ENCODE measurements around the gene SLC4A4.
A peak's percentile ranks its signal among the peaks of the same experiment; 100 is the strongest.

Gene SLC4A4

DNA sequence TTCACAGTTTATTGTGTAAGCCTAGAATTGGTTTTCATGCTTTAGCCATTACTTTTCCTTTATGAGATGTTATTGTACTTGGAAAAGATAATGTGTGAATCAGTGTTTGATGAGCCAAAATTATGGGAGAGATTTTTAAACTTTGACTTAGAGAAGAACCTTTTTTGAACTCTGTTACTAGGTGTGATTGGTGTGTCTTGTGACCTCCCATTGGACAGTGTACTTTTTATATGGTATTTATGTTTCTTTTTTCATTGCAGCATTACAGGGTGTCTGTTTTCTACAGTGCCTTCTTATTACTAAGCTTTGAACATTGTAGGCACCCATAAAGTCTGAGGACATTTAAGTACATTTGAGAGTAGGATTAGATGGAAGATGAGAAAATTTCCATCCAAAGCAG, 91.1 kb downstream of the SLC4A4 start:
- no peaks in the 10 kb centered on the region for H3K27me3 ChIP-seq (ENCODE audit: control insufficient read depth in 2 of 2, insufficient read depth in 2 of 2, low read length in 2 of 2)
- H3K9ac ChIP-seq (ENCODE audit: low read depth in 1 of 2, low read length in 2 of 2): no peak overlapping the region
- H3K27ac ChIP-seq (ENCODE audit: low read depth in 2 of 2, low read length in 2 of 2): no peak overlapping the region
- H3K4me1 ChIP-seq (ENCODE audit: control insufficient read depth in 2 of 2, insufficient read depth in 2 of 2, low read length in 2 of 2): peaks cover 0 to 34% of the 10 kb centered on the region in 2 donors
- no peak overlapping the region for H3K4me3 ChIP-seq (ENCODE audit: low read length in 2 of 2)
- no peaks in the 10 kb centered on the region for H3K9me3 ChIP-seq (ENCODE audit: control insufficient read depth in 2 of 2, low read length in 2 of 2)
- no peaks in the 10 kb centered on the region for H3K36me3 ChIP-seq (ENCODE audit: control insufficient read depth in 2 of 2, insufficient read depth in 2 of 2, low read length in 2 of 2)

- H3K9me3 ChIP-seq (ENCODE audit: control insufficient read depth in 2 of 2, low read length in 2 of 2): no peaks in the 10 kb centered on the region
- H3K4me1 ChIP-seq (ENCODE audit: control insufficient read depth in 2 of 2, insufficient read depth in 2 of 2, low read length in 2 of 2): peaks cover 0 to 33% of the 10 kb centered on the region in 2 donors
- H3K9ac ChIP-seq (ENCODE audit: low read depth in 1 of 2, low read length in 2 of 2): no peak overlapping the region
- H3K27ac ChIP-seq (ENCODE audit: low read depth in 2 of 2, low read length in 2 of 2): peak overlapping the region in 1 of 2 donors; percentile 21
- H3K27me3 ChIP-seq (ENCODE audit: control insufficient read depth in 2 of 2, insufficient read depth in 2 of 2, low read length in 2 of 2): no peaks in the 10 kb centered on the region
- H3K4me3 ChIP-seq (ENCODE audit: low read length in 2 of 2): no peak overlapping the region
- no peaks in the 10 kb centered on the region for H3K36me3 ChIP-seq (ENCODE audit: control insufficient read depth in 2 of 2, insufficient read depth in 2 of 2, low read length in 2 of 2)
These were observed 91.8 kb downstream of the SLC4A4 start for GRCh38 chr4:71430609-71431008.

- Histone ChIP-seq H3K9me3 (ENCODE audit: control insufficient read depth in 2 of 2, low read length in 2 of 2) (no peaks in the 10 kb centered on the region), H3K9ac (ENCODE audit: low read depth in 1 of 2, low read length in 2 of 2) (no peak overlapping the region), H3K4me3 (ENCODE audit: low read length in 2 of 2) (no peak overlapping the region), H3K36me3 (ENCODE audit: control insufficient read depth in 2 of 2, insufficient read depth in 2 of 2, low read length in 2 of 2) (peaks cover 0 to 2% of the 10 kb centered on the region in 2 donors), H3K27ac (ENCODE audit: low read depth in 2 of 2, low read length in 2 of 2) (no peak overlapping the region), H3K4me1 (ENCODE audit: control insufficient read depth in 2 of 2, insufficient read depth in 2 of 2, low read length in 2 of 2) (peaks cover 0 to 3% of the 10 kb centered on the region in 2 donors), H3K27me3 (ENCODE audit: control insufficient read depth in 2 of 2, insufficient read depth in 2 of 2, low read length in 2 of 2) (no peaks in the 10 kb centered on the region)
These were observed 101.8 kb downstream of the SLC4A4 start for GRCh38 chr4:71440612-71441011.

- no peaks in the 10 kb centered on the region for H3K27me3 ChIP-seq (ENCODE audit: control insufficient read depth in 2 of 2, insufficient read depth in 2 of 2, low read length in 2 of 2)
- H3K4me1 ChIP-seq (ENCODE audit: control insufficient read depth in 2 of 2, insufficient read depth in 2 of 2, low read length in 2 of 2): peaks cover 3% of the 10 kb centered on the region in 2 donors
- no peak overlapping the region for H3K4me3 ChIP-seq (ENCODE audit: low read length in 2 of 2)
- H3K9ac ChIP-seq (ENCODE audit: low read depth in 1 of 2, low read length in 2 of 2): no peak overlapping the region
- H3K9me3 ChIP-seq (ENCODE audit: control insufficient read depth in 2 of 2, low read length in 2 of 2): no peaks in the 10 kb centered on the region
- H3K36me3 ChIP-seq (ENCODE audit: control insufficient read depth in 2 of 2, insufficient read depth in 2 of 2, low read length in 2 of 2): peaks cover 0 to 2% of the 10 kb centered on the region in 2 donors
- H3K27ac ChIP-seq (ENCODE audit: low read depth in 2 of 2, low read length in 2 of 2): no peak overlapping the region
These were observed 102.7 kb downstream of the SLC4A4 start for GRCh38 chr4:71441186-71442169.

GRCh38 chr4:71442336-71442735, 103.5 kb downstream of the SLC4A4 start:
- Histone ChIP-seq H3K27ac (ENCODE audit: low read depth in 2 of 2, low read length in 2 of 2) (no peak overlapping the region), H3K9ac (ENCODE audit: low read depth in 1 of 2, low read length in 2 of 2) (no peak overlapping the region), H3K36me3 (ENCODE audit: control insufficient read depth in 2 of 2, insufficient read depth in 2 of 2, low read length in 2 of 2) (peaks cover 0 to 2% of the 10 kb centered on the region in 2 donors), H3K27me3 (ENCODE audit: control insufficient read depth in 2 of 2, insufficient read depth in 2 of 2, low read length in 2 of 2) (no peaks in the 10 kb centered on the region), H3K4me1 (ENCODE audit: control insufficient read depth in 2 of 2, insufficient read depth in 2 of 2, low read length in 2 of 2) (peaks cover 3% of the 10 kb centered on the region in 2 donors), H3K4me3 (ENCODE audit: low read length in 2 of 2) (no peak overlapping the region), H3K9me3 (ENCODE audit: control insufficient read depth in 2 of 2, low read length in 2 of 2) (no peaks in the 10 kb centered on the region)

- Histone ChIP-seq H3K9me3 (ENCODE audit: control insufficient read depth in 2 of 2, low read length in 2 of 2) (no peaks in the 10 kb centered on the region), H3K27ac (ENCODE audit: low read depth in 2 of 2, low read length in 2 of 2) (no peak overlapping the region)
These were observed 105.6 kb downstream of the SLC4A4 start for GRCh38 chr4:71444395-71444794.

DNA sequence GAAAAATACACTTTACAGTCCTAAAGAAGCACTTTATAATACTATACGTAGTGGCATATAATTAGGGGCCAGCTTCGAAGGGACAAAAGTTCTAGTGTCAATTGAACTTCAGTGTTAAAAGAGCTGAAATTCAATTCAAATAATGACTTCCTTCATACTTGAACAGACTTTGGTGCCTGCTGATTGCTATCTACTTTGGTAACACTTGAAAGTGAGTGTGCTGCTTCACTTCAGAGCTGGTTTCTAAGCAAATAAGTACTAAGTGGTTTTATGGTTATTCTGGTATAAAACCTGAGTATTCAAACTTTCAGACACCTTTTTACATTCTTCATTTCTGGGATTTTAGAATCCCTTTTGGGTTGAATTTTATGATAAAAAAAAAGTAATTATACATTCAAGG, 107.0 kb downstream of the SLC4A4 start:
- Histone ChIP-seq H3K27me3 (ENCODE audit: control insufficient read depth in 2 of 2, insufficient read depth in 2 of 2, low read length in 2 of 2) (no peaks in the 10 kb centered on the region), H3K9me3 (ENCODE audit: control insufficient read depth in 2 of 2, low read length in 2 of 2) (no peaks in the 10 kb centered on the region), H3K27ac (ENCODE audit: low read depth in 2 of 2, low read length in 2 of 2) (no peak overlapping the region), H3K36me3 (ENCODE audit: control insufficient read depth in 2 of 2, insufficient read depth in 2 of 2, low read length in 2 of 2) (peaks cover 0 to under 1% of the 10 kb centered on the region in 2 donors), H3K4me3 (ENCODE audit: low read length in 2 of 2) (no peak overlapping the region), H3K9ac (ENCODE audit: low read depth in 1 of 2, low read length in 2 of 2) (no peak overlapping the region), H3K4me1 (ENCODE audit: control insufficient read depth in 2 of 2, insufficient read depth in 2 of 2, low read length in 2 of 2) (peaks cover 3% of the 10 kb centered on the region in 2 donors)

More at GRCh38 chr4:71444395-71444794, 105.6 kb downstream of the SLC4A4 start:
- H3K4me3 ChIP-seq (ENCODE audit: low read length in 2 of 2): no peak overlapping the region
- peaks cover 3% of the 10 kb centered on the region in 2 donors for H3K4me1 ChIP-seq (ENCODE audit: control insufficient read depth in 2 of 2, insufficient read depth in 2 of 2, low read length in 2 of 2)
- H3K36me3 ChIP-seq (ENCODE audit: control insufficient read depth in 2 of 2, insufficient read depth in 2 of 2, low read length in 2 of 2): peaks cover 0 to 2% of the 10 kb centered on the region in 2 donors
- H3K9ac ChIP-seq (ENCODE audit: low read depth in 1 of 2, low read length in 2 of 2): no peak overlapping the region
- no peaks in the 10 kb centered on the region for H3K27me3 ChIP-seq (ENCODE audit: control insufficient read depth in 2 of 2, insufficient read depth in 2 of 2, low read length in 2 of 2)

DNA sequence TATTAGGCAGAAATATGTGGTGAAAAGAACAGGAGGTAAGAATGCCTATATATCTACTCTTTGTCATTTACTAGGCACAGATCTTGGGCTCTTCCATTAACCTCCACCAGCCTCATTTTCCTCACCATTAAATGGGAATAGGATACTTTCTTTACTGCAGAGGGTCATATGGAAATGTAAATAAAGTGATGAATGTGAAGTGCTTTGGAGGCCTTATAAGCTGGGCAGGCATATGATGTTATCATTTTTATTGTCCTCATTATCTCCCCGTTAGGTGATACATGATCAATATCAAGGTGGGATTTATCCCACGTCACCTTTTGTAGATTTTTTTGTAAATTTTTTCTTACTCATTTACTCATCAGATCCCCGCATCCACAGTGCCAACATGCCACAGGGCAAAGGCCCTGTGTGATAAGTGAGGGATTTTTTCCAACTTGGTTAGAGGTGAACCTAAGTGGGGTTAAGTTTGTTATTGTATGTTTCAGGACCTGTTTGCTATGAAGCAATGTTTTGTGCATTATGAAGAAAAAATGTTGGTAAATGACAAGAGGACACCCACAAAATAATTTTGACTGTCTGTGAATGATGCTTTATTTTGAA, 107.8 kb downstream of the SLC4A4 start:
- Histone ChIP-seq H3K36me3 (ENCODE audit: control insufficient read depth in 2 of 2, insufficient read depth in 2 of 2, low read length in 2 of 2) (peaks cover 3 to 7% of the 10 kb centered on the region in 2 donors), H3K9ac (ENCODE audit: low read depth in 1 of 2, low read length in 2 of 2) (no peak overlapping the region), H3K27ac (ENCODE audit: low read depth in 2 of 2, low read length in 2 of 2) (no peak overlapping the region), H3K4me3 (ENCODE audit: low read length in 2 of 2) (no peak overlapping the region), H3K27me3 (ENCODE audit: control insufficient read depth in 2 of 2, insufficient read depth in 2 of 2, low read length in 2 of 2) (no peaks in the 10 kb centered on the region), H3K4me1 (ENCODE audit: control insufficient read depth in 2 of 2, insufficient read depth in 2 of 2, low read length in 2 of 2) (peaks cover under 1 to 3% of the 10 kb centered on the region in 2 donors), H3K9me3 (ENCODE audit: control insufficient read depth in 2 of 2, low read length in 2 of 2) (no peaks in the 10 kb centered on the region)

- H3K27me3 ChIP-seq (ENCODE audit: control insufficient read depth in 2 of 2, insufficient read depth in 2 of 2, low read length in 2 of 2): no peaks in the 10 kb centered on the region
- H3K4me1 ChIP-seq (ENCODE audit: control insufficient read depth in 2 of 2, insufficient read depth in 2 of 2, low read length in 2 of 2): peaks cover 0 to 3% of the 10 kb centered on the region in 2 donors
- peaks cover 11 to 19% of the 10 kb centered on the region in 2 donors for H3K36me3 ChIP-seq (ENCODE audit: control insufficient read depth in 2 of 2, insufficient read depth in 2 of 2, low read length in 2 of 2)
- no peak overlapping the region for H3K27ac ChIP-seq (ENCODE audit: low read depth in 2 of 2, low read length in 2 of 2)
- H3K9ac ChIP-seq (ENCODE audit: low read depth in 1 of 2, low read length in 2 of 2): no peak overlapping the region
- no peak overlapping the region for H3K4me3 ChIP-seq (ENCODE audit: low read length in 2 of 2)
- H3K9me3 ChIP-seq (ENCODE audit: control insufficient read depth in 2 of 2, low read length in 2 of 2): no peaks in the 10 kb centered on the region
These were observed 110.2 kb downstream of the SLC4A4 start for GRCh38 chr4:71449040-71449439.

DNA sequence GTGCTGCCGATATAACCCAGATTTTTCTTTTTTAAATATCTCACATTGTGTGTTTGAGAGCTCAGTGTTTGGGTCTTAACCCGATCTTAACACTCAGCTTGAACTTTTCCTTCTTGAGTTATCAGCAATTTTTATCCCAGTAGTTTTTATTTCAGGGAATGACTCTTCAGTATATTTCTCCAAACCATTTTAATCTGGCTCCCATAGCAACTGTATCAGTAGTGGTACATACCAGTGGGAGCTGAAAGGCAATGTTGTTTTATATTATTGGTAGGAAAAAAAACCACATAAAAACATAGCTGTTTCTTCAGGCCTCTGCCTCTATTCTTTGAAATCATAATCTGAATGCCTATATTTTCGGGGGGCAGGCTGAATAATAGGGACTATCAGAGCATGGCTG, 111.1 kb downstream of the SLC4A4 start:
- no peaks in the 10 kb centered on the region for H3K9me3 ChIP-seq (ENCODE audit: control insufficient read depth in 2 of 2, low read length in 2 of 2)
- peaks cover 11 to 22% of the 10 kb centered on the region in 2 donors for H3K36me3 ChIP-seq (ENCODE audit: control insufficient read depth in 2 of 2, insufficient read depth in 2 of 2, low read length in 2 of 2)
- no peak overlapping the region for H3K27ac ChIP-seq (ENCODE audit: low read depth in 2 of 2, low read length in 2 of 2)
- H3K4me1 ChIP-seq (ENCODE audit: control insufficient read depth in 2 of 2, insufficient read depth in 2 of 2, low read length in 2 of 2): peaks cover 0 to 3% of the 10 kb centered on the region in 2 donors
- H3K9ac ChIP-seq (ENCODE audit: low read depth in 1 of 2, low read length in 2 of 2): no peak overlapping the region
- no peak overlapping the region for H3K4me3 ChIP-seq (ENCODE audit: low read length in 2 of 2)
- no peaks in the 10 kb centered on the region for H3K27me3 ChIP-seq (ENCODE audit: control insufficient read depth in 2 of 2, insufficient read depth in 2 of 2, low read length in 2 of 2)

Measured in mucosa of rectum (tissue), 2 donors.